SK-N-DZ (cell line): Measurements from ENCODE around the gene BRIP1.
"Not testable (repeated sequence)": the region's sequence is repeated elsewhere in the genome, so short reads cannot be mapped to it uniquely, and the experiment has no call there.

Experiments
- DNase-seq: peaks from one replicate; pipeline ENCODE4 v3.0.0-alpha.2; 2015; ENCODE audit warnings: low spot score

The BRIP1 gene

DNA sequence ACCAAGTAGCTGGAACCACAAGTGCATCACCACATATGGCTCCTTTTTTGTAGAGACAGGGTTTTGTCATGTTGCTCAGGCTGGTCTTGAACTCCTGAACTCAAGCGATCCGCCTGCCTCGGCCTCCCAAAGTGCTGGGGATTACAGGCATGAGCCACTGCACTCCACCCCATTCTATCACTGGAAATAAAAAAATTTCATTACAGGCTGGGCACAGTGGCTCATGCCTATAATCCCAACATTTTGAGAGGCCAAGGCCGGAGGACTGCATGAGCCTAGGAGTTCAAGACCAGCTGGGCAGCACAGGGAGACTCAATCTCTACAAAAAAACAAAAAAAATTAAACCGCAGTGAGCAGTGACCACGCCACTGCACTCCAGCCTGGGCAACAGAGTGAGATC, 60.1 kb downstream of the BRIP1 start:
- no peak for DNase-seq

GRCh38 chr17:61799812-61800484, 63.4 kb downstream of the BRIP1 start:
- no peak for DNase-seq

DNA sequence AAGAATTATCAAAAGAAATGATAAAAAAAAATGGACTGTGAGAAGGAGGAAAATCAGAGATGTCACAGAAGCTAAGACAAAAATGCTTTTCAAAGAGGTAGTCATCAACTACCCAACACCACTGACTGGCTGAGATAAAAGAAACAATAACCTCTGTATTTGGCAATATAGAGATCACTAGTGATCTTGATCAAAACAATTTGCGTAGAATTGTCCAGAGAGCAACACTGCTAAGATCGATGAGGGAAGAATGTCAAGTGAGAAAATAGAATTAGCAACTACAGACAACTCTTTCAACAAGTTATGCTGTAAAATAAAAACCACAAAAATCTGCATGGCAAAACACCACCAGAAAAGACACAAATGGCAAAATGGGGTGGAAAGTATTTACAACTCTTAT, 66.0 kb downstream of the BRIP1 start:
- DNase-seq: no peak

DNA sequence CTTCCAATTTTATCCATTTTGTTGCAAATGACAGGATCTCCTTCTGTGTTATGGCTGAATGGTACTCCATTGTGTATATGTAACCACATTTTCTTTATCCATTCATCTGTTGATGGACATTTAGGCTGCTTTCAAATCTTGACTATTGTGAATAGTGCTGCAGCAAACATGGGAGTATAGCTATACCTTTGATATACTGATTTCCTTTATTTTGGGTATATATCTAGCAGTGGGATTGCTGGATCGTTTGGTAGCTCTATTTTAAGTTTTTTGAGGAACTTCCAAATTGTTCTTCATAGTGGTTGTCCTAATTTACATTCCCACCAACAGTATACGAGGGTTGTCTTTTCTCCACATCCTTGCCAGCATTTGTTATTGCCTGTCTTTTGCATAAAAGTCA, 67.8 kb downstream of the BRIP1 start:
- DNase-seq: no peak

- DNase-seq: no peak
Measured at GRCh38 chr17:61794792-61795191, 68.5 kb downstream of the BRIP1 start.

DNA sequence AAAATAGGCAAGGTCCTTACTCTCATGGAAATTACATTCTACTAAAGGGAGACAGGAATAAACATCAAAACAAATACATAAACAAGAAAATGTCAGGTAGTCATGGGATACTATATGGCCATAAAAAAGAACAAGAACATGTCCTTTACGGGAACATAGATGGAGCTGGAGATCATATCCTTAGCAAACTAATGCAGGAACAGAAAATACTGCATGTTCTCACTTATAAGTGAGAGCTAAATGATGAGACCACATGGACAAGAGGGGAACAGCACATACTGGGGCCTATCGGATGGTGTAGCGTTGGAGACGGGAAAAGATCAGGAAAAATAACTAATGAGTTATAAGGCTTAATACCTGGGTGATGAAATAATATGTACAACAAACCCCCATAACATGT, 69.1 kb downstream of the BRIP1 start:
- no peak for DNase-seq

- DNase-seq: no peak
Measured at GRCh38 chr17:61793565-61793964, 69.8 kb downstream of the BRIP1 start.

DNA sequence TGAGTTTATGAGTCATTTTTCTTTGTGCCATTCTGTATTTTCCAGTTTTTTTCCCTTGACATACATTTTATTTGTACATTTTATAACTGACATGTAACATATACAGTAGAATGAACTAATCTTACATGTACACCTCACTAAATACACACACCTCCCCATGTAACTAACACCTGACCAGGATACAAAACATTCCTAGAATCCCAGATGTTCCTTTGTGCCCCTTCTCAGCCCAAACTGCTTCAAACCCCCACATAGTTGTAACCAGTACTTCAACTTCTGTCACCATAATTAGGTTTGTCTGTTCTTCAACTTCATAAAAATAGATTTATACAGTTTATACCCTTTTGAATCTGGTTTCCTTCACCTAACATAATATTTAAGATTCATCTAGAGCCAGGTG, 73.5 kb downstream of the BRIP1 start:
- DNase-seq: no peak

GRCh38 chr17:61786088-61786487, 77.2 kb downstream of the BRIP1 start:
- DNase-seq: no peak

GRCh38 chr17:61784510-61784909, 78.8 kb downstream of the BRIP1 start:
- no peak for DNase-seq

- no peak for DNase-seq
Measured at GRCh38 chr17:61783556-61784304, 79.6 kb downstream of the BRIP1 start.

GRCh38 chr17:61783120-61783519, 80.2 kb downstream of the BRIP1 start:
- DNase-seq: no peak

- DNase-seq: no peak
Measured at GRCh38 chr17:61782683-61783082, 80.6 kb downstream of the BRIP1 start.

DNA sequence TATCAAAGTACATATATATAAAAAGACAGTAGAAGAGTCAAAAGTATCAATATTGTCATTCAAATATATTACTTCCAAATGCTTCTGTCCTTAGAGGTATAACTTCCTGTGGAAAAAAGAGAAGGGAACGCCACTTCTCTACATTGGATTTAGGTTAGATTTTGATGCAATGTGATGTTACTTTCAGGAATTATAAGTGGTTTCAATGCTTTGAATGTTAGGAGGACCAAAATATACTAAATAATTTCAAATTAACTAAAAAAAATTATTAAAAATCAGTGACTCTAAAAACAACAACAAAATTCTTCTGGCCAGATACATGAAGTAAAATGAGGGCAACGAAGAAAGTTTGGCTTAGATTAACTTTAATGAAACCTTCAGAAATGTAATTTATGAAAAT, 88.0 kb downstream of the BRIP1 start:
- DNase-seq: no peak

- no peak for DNase-seq
Measured at GRCh38 chr17:61774724-61775123, 88.6 kb downstream of the BRIP1 start.

- not testable (repeated sequence) for DNase-seq
Measured at GRCh38 chr17:61774087-61774486, 89.2 kb downstream of the BRIP1 start.

- DNase-seq: no peak
Measured at GRCh38 chr17:61770752-61771533, 92.4 kb downstream of the BRIP1 start.

- DNase-seq: no peak
Measured at GRCh38 chr17:61770043-61770442, 93.3 kb downstream of the BRIP1 start.

GRCh38 chr17:61768405-61768804, 94.9 kb downstream of the BRIP1 start:
- DNase-seq: no peak

GRCh38 chr17:61766520-61766919, 96.8 kb downstream of the BRIP1 start:
- no peak for DNase-seq

DNA sequence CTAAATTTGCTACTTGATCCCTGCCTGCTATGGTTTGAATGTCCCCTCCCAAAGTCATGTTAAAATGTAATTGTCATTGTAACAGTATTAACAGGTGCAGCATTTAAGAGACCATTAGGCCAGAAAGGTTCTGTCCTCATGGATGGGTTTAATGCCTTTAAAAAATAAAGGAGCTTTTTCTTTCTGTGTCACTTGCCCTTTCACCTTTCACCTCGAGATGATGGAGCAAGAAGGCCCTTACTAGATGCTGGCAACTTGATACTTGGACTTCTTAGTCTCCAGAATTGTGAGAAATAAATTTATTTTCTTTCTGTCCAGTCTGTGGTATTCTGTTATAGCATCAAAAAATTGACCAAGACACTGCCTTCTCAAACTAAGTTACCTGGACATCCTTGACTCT, 98.5 kb downstream of the BRIP1 start:
- no peak for DNase-seq

DNA sequence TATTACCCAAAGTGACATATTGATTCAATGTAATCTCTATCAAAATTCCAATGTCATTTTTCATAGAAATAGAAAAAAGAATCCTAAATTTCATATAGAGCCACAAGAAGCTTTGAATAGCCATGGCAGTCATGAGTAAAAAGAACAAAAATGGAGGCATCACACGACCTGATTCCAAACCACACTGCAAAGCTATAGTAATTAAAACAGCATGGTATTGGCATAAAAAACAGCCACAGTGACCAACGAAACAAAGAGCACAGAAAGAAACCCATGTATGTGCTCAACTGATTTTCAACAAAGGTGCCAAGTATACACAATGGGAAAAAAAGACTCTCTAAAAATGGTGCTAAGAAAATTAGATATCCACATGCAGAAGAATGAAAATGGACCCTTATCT, 101.5 kb downstream of the BRIP1 start:
- DNase-seq: no peak

DNA sequence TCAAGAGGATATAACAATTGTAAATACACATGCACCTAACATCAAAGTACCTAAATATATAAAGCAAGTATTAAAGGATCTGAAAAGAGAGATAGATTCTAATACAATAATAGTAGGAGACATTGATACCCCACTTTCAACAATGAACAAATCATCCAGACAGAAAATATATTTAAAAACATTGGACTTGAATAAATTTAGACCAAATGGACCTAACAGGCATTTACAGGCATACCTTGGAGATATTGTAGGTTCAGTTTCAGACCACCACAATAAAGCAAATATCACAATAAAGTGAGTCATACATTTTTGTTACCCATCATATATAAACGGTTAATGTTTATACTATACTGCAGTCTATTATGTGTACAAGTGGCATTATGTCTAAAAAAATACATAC, 104.0 kb downstream of the BRIP1 start:
- no peak for DNase-seq
